Stimulated activated effector memory CD8-positive, alpha-beta T cell treated with anti-CD3 and anti-CD28 coated beads, Interleukin-12 subunit alpha, Interleukin-12 subunit beta, amount 100 ng/mL, for 72 hours (primary cell): Measurements from ENCODE around the gene SNAP47.

Source experiments
- ATAC-seq: fragments of 150-1000 bp; cut with Tn5 transposase; 2 replicates; pipeline ENCODE4 v1.10.0; 2021
- DNase-seq, 2 donors: peaks; one replicate each; pipeline ENCODE4 v3.0.0; 2021 to 2022; ENCODE audit warnings: low spot score in 2 of 2
- H3K27ac Mint-ChIP-seq: one replicate; pipeline ENCODE4 v1.8.0; 2022; ENCODE audit warnings: mild to moderate bottlenecking, mixed read lengths
- H3K36me3 Mint-ChIP-seq: one replicate; pipeline ENCODE4 v1.8.0; 2022; ENCODE audit warnings: mild to moderate bottlenecking, mixed read lengths
- H3K4me1 Mint-ChIP-seq: one replicate; pipeline ENCODE4 v1.8.0; 2022; ENCODE audit warnings: mixed read lengths
- H3K4me3 Mint-ChIP-seq: one replicate; pipeline ENCODE4 v1.8.0; 2022; ENCODE audit warnings: mild to moderate bottlenecking, mixed read lengths
- H3K9me3 Mint-ChIP-seq: one replicate; pipeline ENCODE4 v1.8.0; 2022; ENCODE audit warnings: mixed read lengths

Gene SNAP47

GRCh38 chr1:227799756-227800155 is 64.5 kb downstream of the SNAP47 start:
- Mint-ChIP-seq H3K36me3 (no peaks in the 10 kb centered on the region), H3K4me1 (no peaks in the 10 kb centered on the region), H3K9me3 (peaks cover 5% of the 10 kb centered on the region), H3K27ac (no peak overlapping the region), H3K4me3 (no peak overlapping the region)
- no peak for ATAC-seq
- no peak for DNase-seq

GRCh38 chr1:227803933-227804332 is 68.7 kb downstream of the SNAP47 start:
- H3K9me3 Mint-ChIP-seq, result peaks cover 5% of the 10 kb centered on the region
- peaks cover 4% of the 10 kb centered on the region for H3K4me1 Mint-ChIP-seq
- no peak for DNase-seq
- H3K4me3 Mint-ChIP-seq, result no peak overlapping the region
- H3K27ac Mint-ChIP-seq, result no peak overlapping the region
- no peak for ATAC-seq
- H3K36me3 Mint-ChIP-seq, result no peaks in the 10 kb centered on the region

- ATAC-seq (no peak), DNase-seq (no peak)
- Mint-ChIP-seq H3K4me3 (no peak overlapping the region), H3K9me3 (peaks cover 5% of the 10 kb centered on the region), H3K27ac (no peak overlapping the region), H3K36me3 (no peaks in the 10 kb centered on the region), H3K4me1 (peaks cover 7% of the 10 kb centered on the region)
These were observed 70.5 kb downstream of the SNAP47 start for GRCh38 chr1:227805606-227806197.

- no peak for ATAC-seq
- peaks cover 7% of the 10 kb centered on the region for H3K4me1 Mint-ChIP-seq
- no peak overlapping the region for H3K4me3 Mint-ChIP-seq
These were observed 73.3 kb downstream of the SNAP47 start for GRCh38 chr1:227808566-227808965.

GRCh38 chr1:227809026-227809425 is 73.8 kb downstream of the SNAP47 start:
- ATAC-seq, result no peak
- H3K4me3 Mint-ChIP-seq, result no peak overlapping the region
- peaks cover 7% of the 10 kb centered on the region for H3K4me1 Mint-ChIP-seq
- no peaks in the 10 kb centered on the region for H3K36me3 Mint-ChIP-seq
- peaks cover 13% of the 10 kb centered on the region for H3K9me3 Mint-ChIP-seq
- no peak overlapping the region for H3K27ac Mint-ChIP-seq
- no peak for DNase-seq

More at GRCh38 chr1:227808566-227808965, 73.3 kb downstream of the SNAP47 start:
- no peak overlapping the region for H3K27ac Mint-ChIP-seq
- H3K9me3 Mint-ChIP-seq, result peaks cover 14% of the 10 kb centered on the region
- no peaks in the 10 kb centered on the region for H3K36me3 Mint-ChIP-seq
- no peak for DNase-seq

GRCh38 chr1:227813962-227814361 is 78.7 kb downstream of the SNAP47 start:
- ATAC-seq, result no peak
- Mint-ChIP-seq H3K4me1 (peaks cover 17% of the 10 kb centered on the region), H3K27ac (no peak overlapping the region), H3K9me3 (peaks cover 13% of the 10 kb centered on the region), H3K36me3 (no peaks in the 10 kb centered on the region), H3K4me3 (no peak overlapping the region)
- DNase-seq, result no peak

- ATAC-seq, result no peak
- H3K4me1 Mint-ChIP-seq, result peaks cover 14% of the 10 kb centered on the region
These were observed 80.5 kb downstream of the SNAP47 start, which contains the start of gene PRSS38 for GRCh38 chr1:227815468-227816409. Gene PRSS38, plus strand, starts transcription at chr1:227815675. Its CDS starts 42 bp downstream, at chr1:227815717.

GRCh38 chr1:227816750-227817446 is 81.7 kb downstream of the SNAP47 start:
- ATAC-seq, result peak; percentile 86
- peaks cover 18% of the 10 kb centered on the region for H3K9me3 Mint-ChIP-seq

More at GRCh38 chr1:227815468-227816409, 80.5 kb downstream of the SNAP47 start, which contains the start of gene PRSS38:
- Mint-ChIP-seq H3K9me3 (peaks cover 13% of the 10 kb centered on the region), H3K27ac (peak within 1 kb of the TSS; percentile 73), H3K36me3 (no peaks in the 10 kb centered on the region), H3K4me3 (no peak within 1 kb of the TSS)
- no peak for DNase-seq

GRCh38 chr1:227823537-227823936 is 88.3 kb downstream of the SNAP47 start:
- Mint-ChIP-seq H3K4me1 (peaks cover 17% of the 10 kb centered on the region), H3K4me3 (no peak overlapping the region), H3K27ac (no peak overlapping the region), H3K36me3 (no peaks in the 10 kb centered on the region), H3K9me3 (peaks cover 8% of the 10 kb centered on the region)
- ATAC-seq (no peak), DNase-seq (no peak)

More at GRCh38 chr1:227816750-227817446, 81.7 kb downstream of the SNAP47 start:
- Mint-ChIP-seq H3K4me1 (peaks cover 14% of the 10 kb centered on the region), H3K4me3 (peak overlapping the region; percentile 5), H3K27ac (peak overlapping the region; percentile 73), H3K36me3 (no peaks in the 10 kb centered on the region)
- DNase-seq, result no peak

- H3K36me3 Mint-ChIP-seq, result no peaks in the 10 kb centered on the region
- H3K4me1 Mint-ChIP-seq, result peaks cover 23% of the 10 kb centered on the region
- peaks cover 9% of the 10 kb centered on the region for H3K9me3 Mint-ChIP-seq
- ATAC-seq (no peak), DNase-seq (no peak)
- no peak overlapping the region for H3K27ac Mint-ChIP-seq
- no peak overlapping the region for H3K4me3 Mint-ChIP-seq
These were observed 89.0 kb downstream of the SNAP47 start for GRCh38 chr1:227824204-227824603.

- peaks cover 25% of the 10 kb centered on the region for H3K4me1 Mint-ChIP-seq
- no peak overlapping the region for H3K27ac Mint-ChIP-seq
- H3K36me3 Mint-ChIP-seq, result no peaks in the 10 kb centered on the region
- DNase-seq, result no peak
- no peak overlapping the region for H3K4me3 Mint-ChIP-seq
- H3K9me3 Mint-ChIP-seq, result peaks cover 2% of the 10 kb centered on the region
- ATAC-seq, result no peak
These were observed 93.6 kb downstream of the SNAP47 start for GRCh38 chr1:227828786-227829185.
